ENCODE data around the gene PRUNE2. TPM values are rescaled to one million over a fixed set of nuclear protein-coding genes. Genes with fewer than 3 reads are reported as not detected.

Gene PRUNE2
- polyA plus RNA-seq, 3 donors, result 0.72 to 1.8 (median 1.5) TPM

DNA sequence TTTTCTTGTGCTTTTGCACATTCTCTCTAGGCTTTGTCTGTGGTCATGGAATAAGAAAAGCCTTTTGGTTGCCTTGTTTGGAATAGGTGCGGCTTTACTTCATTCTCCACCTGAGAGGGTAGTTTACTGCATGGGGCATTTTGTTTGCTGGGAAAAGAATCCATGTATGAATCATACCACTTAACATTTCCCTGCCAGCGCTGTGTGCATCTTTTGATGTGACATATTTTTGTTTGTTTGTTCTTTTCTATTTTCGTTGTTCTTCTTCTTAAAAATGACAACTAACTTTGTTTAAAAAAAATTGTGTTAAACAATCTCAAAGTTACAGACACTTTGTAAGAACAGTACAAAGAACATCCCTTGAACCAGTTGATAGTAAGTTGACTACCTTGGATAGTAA lies 333.8 kb downstream of the PRUNE2 start:
- Histone ChIP-seq H3K27ac (ENCODE audit: low read depth in 1 of 2, low read length in 2 of 2) (peak overlapping the region in 1 of 2 donors; percentile 17), H3K9ac (ENCODE audit: insufficient read depth, low read length, poor library complexity, severe bottlenecking) (peak overlapping the region; percentile 74), H3K4me1 (ENCODE audit: control insufficient read depth in 1 of 2, insufficient read depth in 2 of 2, low read length in 2 of 2) (peaks cover 52 to 73% of the 10 kb centered on the region in 2 donors), H3K4me3 (replicated peaks in 1 of 3; ENCODE audit: low read depth in 2 of 3, low read length in 3 of 3) (peak overlapping the region in 1 of 3 experiments; percentile 91), H3K4me2 (replicated peaks; ENCODE audit: extremely low read depth, low read length, poor library complexity, severe bottlenecking) (peak overlapping the region; percentile 64), H3K79me2 (ENCODE audit: insufficient read depth, low read length) (peaks cover 7% of the 10 kb centered on the region), H3K27me3 (ENCODE audit: control insufficient read depth in 2 of 2, insufficient read depth in 2 of 2, low read length in 2 of 2) (no peaks in the 10 kb centered on the region), H3K36me3 (replicated peaks in 1 of 2; ENCODE audit: control insufficient read depth in 1 of 2, insufficient read depth in 2 of 2, low read length in 2 of 2) (no peaks in the 10 kb centered on the region), H2AFZ (ENCODE audit: insufficient read depth, low read depth, low read length, poor library complexity, severe bottlenecking) (no peak overlapping the region), H3K9me3 (replicated peaks in 1 of 2; ENCODE audit: control insufficient read depth in 1 of 2, insufficient read depth in 1 of 2, low read length in 2 of 2) (peaks cover 0 to 5% of the 10 kb centered on the region in 2 donors), H4K20me1 (ENCODE audit: insufficient read depth, low read length) (no peaks in the 10 kb centered on the region)
- no CpG with 5 or more reads among the region's 3 CpGs for WGBS (ENCODE audit: insufficient coverage)
- TF ChIP-seq, protein P1, sequence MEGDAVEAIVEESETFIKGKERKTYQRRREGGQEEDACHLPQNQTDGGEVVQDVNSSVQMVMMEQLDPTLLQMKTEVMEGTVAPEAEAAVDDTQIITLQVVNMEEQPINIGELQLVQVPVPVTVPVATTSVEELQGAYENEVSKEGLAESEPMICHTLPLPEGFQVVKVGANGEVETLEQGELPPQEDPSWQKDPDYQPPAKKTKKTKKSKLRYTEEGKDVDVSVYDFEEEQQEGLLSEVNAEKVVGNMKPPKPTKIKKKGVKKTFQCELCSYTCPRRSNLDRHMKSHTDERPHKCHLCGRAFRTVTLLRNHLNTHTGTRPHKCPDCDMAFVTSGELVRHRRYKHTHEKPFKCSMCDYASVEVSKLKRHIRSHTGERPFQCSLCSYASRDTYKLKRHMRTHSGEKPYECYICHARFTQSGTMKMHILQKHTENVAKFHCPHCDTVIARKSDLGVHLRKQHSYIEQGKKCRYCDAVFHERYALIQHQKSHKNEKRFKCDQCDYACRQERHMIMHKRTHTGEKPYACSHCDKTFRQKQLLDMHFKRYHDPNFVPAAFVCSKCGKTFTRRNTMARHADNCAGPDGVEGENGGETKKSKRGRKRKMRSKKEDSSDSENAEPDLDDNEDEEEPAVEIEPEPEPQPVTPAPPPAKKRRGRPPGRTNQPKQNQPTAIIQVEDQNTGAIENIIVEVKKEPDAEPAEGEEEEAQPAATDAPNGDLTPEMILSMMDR (IDR thresholded peaks at IDR 0.05), result no peak
- intact Hi-C loops (cut with micrococcal nuclease), result loop anchor here in 1 of 2 donors (5.0 kb wide), 1 partner anchor 35 kb away; no protein-coding TSS in a partner anchor
- Mint-ChIP-seq H3K36me3 (peaks cover 0 to 3% of the 10 kb centered on the region in 2 donors), H3K27me3 (ENCODE audit: low read depth in 3 of 3) (no peaks in the 10 kb centered on the region), H3K4me1 (peaks cover 62% of the 10 kb centered on the region), H3K4me3 (no peak overlapping the region), H3K27ac (peak overlapping the region in 5 of 7 donors; percentile 11 to 83 (median 19)), H3K9me3 (peaks cover 0 to 11% (median 6%) of the 10 kb centered on the region in 7 donors)
- DNase-seq, result no peak

DNA sequence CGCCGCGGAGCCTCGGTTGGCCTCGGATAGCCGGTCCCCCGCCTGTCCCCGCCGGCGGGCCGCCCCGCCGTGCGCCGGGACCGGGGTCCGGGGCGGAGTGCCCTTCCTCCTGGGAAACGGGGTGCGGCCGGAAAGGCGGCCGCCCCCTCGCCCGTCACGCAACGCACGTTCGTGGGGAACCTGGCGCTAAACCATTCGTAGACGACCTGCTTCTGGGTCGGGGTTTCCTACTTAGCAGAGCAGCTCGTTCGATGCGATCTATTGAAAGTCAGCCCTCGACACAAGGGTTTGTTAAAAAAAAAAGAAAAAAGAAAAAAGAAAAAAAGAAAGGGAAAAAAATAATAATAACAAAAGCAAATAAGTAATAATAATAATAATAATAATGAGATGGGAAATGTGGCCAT lies 334.2 kb downstream of the PRUNE2 start:
- Histone ChIP-seq H3K27me3 (ENCODE audit: control insufficient read depth in 2 of 2, insufficient read depth in 2 of 2, low read length in 2 of 2) (no peaks in the 10 kb centered on the region), H3K27ac (ENCODE audit: low read depth in 1 of 2, low read length in 2 of 2) (peak overlapping the region; percentile 26 to 89), H3K4me1 (ENCODE audit: control insufficient read depth in 1 of 2, insufficient read depth in 2 of 2, low read length in 2 of 2) (peaks cover 48 to 68% of the 10 kb centered on the region in 2 donors), H3K79me2 (ENCODE audit: insufficient read depth, low read length) (peaks cover 7% of the 10 kb centered on the region), H3K36me3 (replicated peaks in 1 of 2; ENCODE audit: control insufficient read depth in 1 of 2, insufficient read depth in 2 of 2, low read length in 2 of 2) (no peaks in the 10 kb centered on the region), H2AFZ (ENCODE audit: insufficient read depth, low read depth, low read length, poor library complexity, severe bottlenecking) (peak overlapping the region; percentile 23), H4K20me1 (ENCODE audit: insufficient read depth, low read length) (no peaks in the 10 kb centered on the region), H3K9ac (ENCODE audit: insufficient read depth, low read length, poor library complexity, severe bottlenecking) (peak overlapping the region; percentile 74), H3K4me3 (replicated peaks in 1 of 3; ENCODE audit: low read depth in 2 of 3, low read length in 3 of 3) (peak overlapping the region; percentile 45 to 91 (median 72)), H3K4me2 (replicated peaks; ENCODE audit: extremely low read depth, low read length, poor library complexity, severe bottlenecking) (peak overlapping the region; percentile 64), H3K9me3 (replicated peaks in 1 of 2; ENCODE audit: control insufficient read depth in 1 of 2, insufficient read depth in 1 of 2, low read length in 2 of 2) (peaks cover 0 to 5% of the 10 kb centered on the region in 2 donors)
- DNase-seq, result peak in 2 of 3 donors; percentile 23 to 46
- H3K9me3 Mint-ChIP-seq, result peaks cover 0 to 11% (median 6%) of the 10 kb centered on the region in 7 donors
- WGBS (ENCODE audit: insufficient coverage), result 37% methylated on average over 28 of the region's 37 CpGs
- peak overlapping the region; percentile 72 to 88 for H3K4me3 Mint-ChIP-seq
- peaks cover 0 to 3% of the 10 kb centered on the region in 2 donors for H3K36me3 Mint-ChIP-seq
- TF ChIP-seq, protein P1 (IDR thresholded peaks at IDR 0.05), result no peak
- no peaks in the 10 kb centered on the region for H3K27me3 Mint-ChIP-seq (ENCODE audit: low read depth in 3 of 3)
- intact Hi-C loops (cut with micrococcal nuclease), result loop anchor here in 1 of 2 donors (5.0 kb wide), 1 partner anchor 36 kb away; no protein-coding TSS in a partner anchor
- H3K27ac Mint-ChIP-seq, result peak overlapping the region in 6 of 7 donors; percentile 83 to 91 (median 88)
- H3K4me1 Mint-ChIP-seq, result peaks cover 61% of the 10 kb centered on the region

All from CD14-positive monocyte (primary cell).